ENCODE results near the gene IL3. TPM values are rescaled to one million over a fixed set of nuclear protein-coding genes. Genes with fewer than 3 reads are reported as not detected.

IL3 gene
- total RNA-seq, 1 donor from 2014 or later = not detected

GRCh38 chr5:132025403-132025971 is 35.0 kb upstream of the IL3 start:
- no peak for DNase-seq (ENCODE audit: low spot score)

DNA sequence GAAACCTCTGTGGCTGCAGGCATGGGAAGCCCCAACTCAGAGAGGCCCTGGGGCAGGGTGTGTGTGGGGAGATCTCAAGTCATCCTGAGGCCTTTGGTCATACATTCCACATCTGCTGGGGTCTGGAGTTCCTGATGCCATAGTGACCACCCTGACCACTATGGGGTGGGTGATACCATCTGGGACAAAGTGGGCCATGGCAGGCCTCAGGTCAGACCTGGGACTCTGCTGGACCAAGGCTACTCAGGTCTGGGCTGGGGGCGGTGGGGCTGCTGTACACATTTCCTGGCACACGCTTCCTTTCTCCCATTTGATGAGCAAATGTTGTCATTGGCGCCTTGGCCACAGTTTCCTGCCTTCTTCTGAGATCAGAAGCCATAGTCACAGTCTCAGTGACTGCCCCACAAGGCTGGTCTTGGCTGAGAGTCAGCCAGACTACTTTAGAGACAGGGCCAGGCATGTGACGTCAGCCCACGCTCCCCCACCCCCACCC is 33.9 kb upstream of the IL3 start:
- DNase-seq (ENCODE audit: low spot score) = no peak

GRCh38 chr5:132027027-132027426 is 33.4 kb upstream of the IL3 start:
- DNase-seq (ENCODE audit: low spot score) = no peak

- no peak for DNase-seq (ENCODE audit: low spot score)
Measured at GRCh38 chr5:132029609-132030330, 30.7 kb upstream of the IL3 start.

DNA sequence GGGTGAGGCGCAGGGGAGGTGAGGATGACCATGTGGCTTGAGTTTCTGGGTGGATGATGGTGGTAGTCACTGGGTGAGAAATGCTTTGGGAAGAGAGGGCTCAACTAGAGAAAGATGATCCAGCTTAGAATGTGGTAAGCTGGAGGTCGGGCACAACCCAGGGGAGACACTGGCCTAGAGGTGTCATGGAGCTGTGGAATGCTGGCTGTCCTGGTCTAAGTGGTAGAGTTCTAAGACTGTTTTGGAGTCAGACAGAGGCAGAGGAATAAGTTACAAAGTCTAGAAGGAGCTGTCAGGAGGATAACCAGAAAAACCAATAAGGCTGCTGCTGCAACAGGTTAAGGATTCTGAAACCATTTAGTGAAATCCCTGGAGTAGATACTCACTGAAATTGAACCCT is 29.8 kb upstream of the IL3 start:
- no peak for DNase-seq (ENCODE audit: low spot score)

DNA sequence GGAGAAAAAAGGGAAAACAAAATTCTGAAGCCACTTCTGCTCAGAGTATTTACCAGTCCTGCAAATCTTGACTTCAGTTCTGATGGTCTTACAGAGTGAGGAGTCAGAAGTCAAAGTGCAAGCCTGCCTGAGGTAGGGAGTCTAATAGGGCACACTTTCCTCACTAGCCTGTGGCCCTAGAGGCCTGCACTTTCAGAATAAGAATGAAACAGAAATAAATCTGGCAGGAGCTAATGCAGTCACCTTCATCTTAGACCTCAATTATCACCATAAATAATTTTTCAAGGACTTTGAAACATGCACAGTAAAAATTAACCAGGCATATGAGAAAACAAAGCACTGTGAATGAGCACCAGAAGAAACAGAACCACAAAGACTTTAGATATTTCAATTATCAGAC is 28.3 kb upstream of the IL3 start:
- no peak for DNase-seq (ENCODE audit: low spot score)

GRCh38 chr5:132033122-132033521 is 27.3 kb upstream of the IL3 start:
- no peak for DNase-seq (ENCODE audit: low spot score)

DNA sequence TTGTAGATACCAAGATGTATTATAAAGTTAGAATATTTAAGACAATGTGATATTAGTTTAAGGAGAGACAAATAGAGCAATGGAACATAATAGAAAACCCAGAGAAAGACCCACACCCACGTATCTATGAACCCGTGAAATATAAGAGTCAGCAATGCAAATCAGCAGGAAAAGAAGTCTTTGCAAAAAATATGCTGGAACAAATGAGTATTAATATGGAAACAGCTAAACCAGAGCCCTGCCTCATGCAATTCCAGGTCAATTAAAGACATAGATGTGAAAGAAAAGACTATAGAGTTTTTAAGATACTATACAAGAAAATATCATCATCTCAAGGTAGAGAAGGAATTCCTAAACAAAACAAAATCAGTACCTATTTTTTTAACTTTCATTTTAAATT is 23.1 kb upstream of the IL3 start:
- no peak for DNase-seq (ENCODE audit: low spot score)

GRCh38 chr5:132044207-132044606 is 16.2 kb upstream of the IL3 start:
- DNase-seq (ENCODE audit: low spot score) = no peak

DNA sequence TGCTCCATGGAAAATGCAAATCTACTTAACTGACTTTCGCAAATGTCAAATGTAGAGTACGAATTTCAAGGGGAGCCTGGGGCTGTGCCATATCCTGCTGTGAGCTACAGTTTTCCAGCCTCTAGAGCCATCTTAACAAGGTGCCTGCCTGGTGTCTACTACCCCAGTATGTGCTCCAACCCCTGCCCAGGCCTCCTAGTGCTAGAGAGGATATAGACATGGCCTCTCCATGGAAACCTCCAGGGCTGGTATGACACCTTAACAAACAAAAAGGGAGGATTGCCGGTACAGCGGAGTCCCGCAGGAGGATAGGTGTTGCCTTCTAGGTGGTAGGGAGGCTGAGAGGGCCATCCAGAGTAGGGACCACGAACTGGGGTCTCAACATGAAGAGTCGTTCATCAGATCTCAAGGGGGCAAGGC is 13.6 kb upstream of the IL3 start:
- DNase-seq (ENCODE audit: low spot score) = no peak

DNA sequence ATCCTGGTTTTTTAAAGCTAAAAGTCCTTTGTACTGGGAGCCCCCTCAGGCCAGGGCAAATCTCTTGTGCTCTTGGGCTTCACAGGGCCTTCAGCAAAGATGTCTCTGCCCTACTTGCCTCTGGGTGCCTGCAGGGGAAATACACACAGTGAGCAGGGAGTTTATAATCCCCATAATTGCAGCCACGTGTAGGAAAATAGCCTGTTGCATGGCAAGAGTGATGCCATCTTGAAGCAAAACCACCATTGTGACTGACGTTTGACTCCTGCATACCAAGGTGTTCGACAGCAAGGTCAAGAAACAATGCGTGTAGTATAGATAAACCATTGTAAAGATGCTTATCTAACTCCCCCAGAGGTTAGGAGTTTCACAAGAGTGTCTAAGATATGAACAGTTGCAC is 11.4 kb upstream of the IL3 start:
- no peak for DNase-seq (ENCODE audit: low spot score)

- DNase-seq (ENCODE audit: low spot score) = no peak
Measured at GRCh38 chr5:132049559-132049958, 10.9 kb upstream of the IL3 start.

DNA sequence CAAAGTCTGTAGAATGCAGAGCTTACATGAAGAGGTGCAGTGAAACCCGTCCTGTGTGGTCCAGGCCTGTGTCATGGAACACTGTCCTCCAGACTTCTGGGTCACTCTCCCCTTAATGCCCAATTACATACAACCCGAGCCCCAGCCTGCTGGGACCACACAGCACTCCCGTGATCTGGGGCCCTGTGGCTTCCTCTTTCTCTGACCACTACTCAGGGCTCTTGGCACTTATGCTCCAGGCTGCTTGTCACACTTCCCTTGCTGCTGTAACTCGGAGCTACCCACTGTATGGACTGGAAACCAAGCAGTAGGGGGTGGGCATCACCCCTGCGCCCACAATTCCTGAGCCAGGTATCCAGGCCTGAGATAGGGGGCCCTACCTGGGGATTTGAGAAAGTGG is 10.3 kb upstream of the IL3 start:
- peak; percentile 40 for DNase-seq (ENCODE audit: low spot score)

DNA sequence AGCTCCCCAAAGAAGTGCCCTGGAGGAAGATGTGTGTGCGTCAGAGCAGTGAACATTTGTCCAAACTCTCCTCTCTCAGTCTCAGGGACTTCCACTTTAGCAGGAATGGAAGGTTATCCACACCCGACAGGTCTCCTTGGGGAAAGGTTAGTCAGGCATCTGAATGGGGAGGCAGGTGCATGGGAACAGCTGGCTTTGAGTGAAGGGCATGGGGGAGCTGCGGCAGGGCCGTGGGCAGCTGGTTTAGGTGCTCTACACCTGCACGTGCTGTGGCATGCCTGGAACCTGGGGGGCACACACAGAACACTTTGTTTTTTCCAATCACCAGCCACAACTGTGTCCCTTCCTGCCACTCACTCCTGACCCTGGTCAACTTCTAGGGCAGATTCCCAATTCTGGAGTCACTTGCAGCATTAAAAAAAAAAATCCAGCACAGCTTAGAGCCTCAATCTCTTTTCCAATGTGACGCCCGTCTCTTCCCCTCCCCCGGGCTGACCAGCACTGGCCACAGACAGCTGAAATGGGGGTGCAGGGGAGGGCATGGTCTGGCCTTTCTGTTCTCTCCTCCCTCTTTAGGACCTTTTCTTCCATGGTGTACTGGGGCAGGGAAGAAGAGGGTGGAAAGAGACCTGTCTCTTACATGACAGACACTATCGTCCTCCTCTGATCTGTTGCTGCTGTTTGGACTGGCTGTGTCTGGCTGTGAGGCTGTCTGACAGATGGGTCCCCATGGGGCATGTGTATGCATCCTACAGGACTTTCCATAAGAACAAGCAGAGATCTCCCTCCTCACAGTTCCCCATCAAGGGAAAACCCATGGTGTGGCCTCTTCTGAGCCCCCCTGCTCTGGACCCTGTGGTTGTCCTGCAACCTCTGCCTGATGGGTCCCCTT is 9.5 kb upstream of the IL3 start:
- no peak for DNase-seq (ENCODE audit: low spot score)

DNA sequence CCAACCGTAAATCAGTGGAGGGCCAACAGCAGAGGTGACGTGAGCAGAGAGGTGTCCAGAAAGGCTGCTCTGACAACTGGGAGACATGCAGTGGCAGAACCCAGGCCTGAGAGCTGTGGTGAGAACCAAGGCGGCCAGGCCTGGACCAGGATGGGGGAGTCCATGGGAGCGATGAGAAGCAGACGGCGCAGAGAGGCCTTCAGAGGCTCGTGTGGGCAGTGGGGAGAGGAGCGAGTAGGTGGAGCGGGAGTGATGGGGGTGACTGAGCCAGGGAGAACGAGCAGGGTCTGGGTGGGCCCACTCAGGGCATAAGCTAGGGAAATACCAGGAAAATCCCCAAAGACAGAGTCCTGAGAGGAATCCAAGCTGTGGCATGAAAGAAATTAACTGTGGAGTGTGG is 7.9 kb upstream of the IL3 start:
- peak; percentile 6 for DNase-seq (ENCODE audit: low spot score)

- DNase-seq (ENCODE audit: low spot score) = peak; percentile 7
Measured at GRCh38 chr5:132053483-132053882, 7.0 kb upstream of the IL3 start.

- peak; percentile 7 for DNase-seq (ENCODE audit: low spot score)
Measured at GRCh38 chr5:132054031-132054696, 6.3 kb upstream of the IL3 start.

GRCh38 chr5:132054697-132055440 is 5.6 kb upstream of the IL3 start:
- DNase-seq (ENCODE audit: low spot score) = peak; percentile 7

DNA sequence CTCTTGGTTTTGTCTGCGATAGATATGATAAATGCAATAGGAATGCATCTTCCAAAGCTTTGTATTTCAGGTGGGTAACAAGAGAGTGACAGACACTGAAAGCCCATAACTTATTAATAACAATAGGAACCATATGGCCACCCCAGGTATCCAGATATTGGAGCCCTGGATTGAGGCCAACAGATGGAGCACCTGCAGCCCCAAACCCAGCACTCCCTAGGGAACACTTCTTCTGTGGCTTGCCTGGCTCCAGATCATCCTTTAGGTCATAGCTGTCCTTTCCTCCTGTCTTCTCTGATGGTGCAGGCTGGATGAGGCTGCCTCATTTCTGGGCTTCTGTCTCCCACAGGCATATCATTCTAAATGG is 5.0 kb upstream of the IL3 start:
- no peak for DNase-seq (ENCODE audit: low spot score)

DNA sequence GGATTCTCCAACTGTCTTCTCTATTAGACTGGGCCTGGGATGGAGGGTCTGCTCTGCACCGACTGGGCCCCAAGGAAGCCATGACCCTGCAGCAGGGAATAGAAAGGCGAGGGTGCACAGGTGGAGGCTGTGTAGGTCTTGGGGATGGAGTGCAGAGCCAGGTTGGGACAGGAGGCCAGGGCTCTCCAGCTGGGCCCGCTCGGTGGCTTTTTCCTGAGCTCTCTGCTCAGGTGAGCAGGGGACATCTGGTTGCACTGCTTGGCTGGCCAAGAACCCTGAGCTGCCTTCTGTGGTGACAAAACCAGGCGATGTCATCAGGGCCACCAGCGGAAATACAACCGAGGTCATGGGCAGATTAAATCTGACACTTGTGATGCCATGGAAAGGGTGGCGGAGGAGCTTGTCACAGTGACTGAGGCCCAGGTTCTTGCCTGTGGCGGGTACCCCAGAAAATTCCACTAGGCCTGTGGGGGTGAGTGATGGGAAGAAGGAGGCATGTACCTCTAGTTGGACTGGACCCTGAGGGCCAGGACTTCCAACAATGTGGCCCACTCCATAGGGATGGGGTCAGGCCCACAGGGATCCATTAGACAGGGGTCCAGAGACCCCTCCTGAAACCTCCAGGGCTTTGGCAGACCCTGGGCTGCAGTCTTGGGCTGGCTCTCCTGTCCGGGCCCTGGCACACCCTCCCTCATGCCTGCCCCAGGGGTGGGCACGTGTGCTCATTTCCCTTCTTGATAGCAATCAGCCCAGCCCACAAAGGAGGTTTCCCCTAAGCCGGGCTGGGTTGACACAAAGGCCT is 4.4 kb upstream of the IL3 start:
- DNase-seq (ENCODE audit: low spot score) = peak; percentile 15
